ENCODE data around the gene ANO9. TPM values are rescaled to one million over a fixed set of nuclear protein-coding genes. Genes with fewer than 3 reads are reported as not detected.

ANO9 gene
- total RNA-seq, 4 donors from 2014 or later, result 0.11 to 0.42 (median 0.32) TPM; not detected in 1

DNA sequence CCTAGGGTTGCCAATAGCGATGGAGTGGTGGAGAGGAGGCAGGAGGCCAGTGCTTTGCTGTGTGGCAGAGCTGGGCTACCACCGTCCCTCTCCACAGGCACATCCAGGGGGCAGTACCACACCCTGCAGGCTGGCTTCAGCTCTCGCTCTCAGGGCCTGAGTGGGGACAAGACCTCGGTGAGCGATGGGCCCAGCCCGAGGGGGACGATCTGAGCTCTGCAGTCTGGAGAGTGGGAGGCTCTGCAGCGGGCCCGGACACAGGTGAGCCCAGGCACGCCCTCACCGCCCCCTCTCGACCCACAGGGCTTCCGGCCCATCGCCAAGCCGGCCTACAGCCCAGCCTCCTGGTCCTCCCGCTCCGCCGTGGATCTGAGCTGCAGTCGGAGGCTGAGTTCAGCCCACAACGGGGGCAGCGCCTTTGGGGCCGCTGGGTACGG lies 45.3 kb downstream of the ANO9 start:
- Histone ChIP-seq H3K4me1 (peaks cover 10 to 26% (median 18%) of the 10 kb centered on the region in 4 donors), H3K36me3 (no peaks in the 10 kb centered on the region), H3K27me3 (peaks cover 0 to 65% (median 10%) of the 10 kb centered on the region in 4 donors), H3K27ac (replicated peaks in 1 of 4) (no peak overlapping the region), H3K9me3 (no peaks in the 10 kb centered on the region), H3K4me3 (peak overlapping the region; percentile 45 to 61 (median 50))
- no peak for DNase-seq (ENCODE audit: extremely low spot score)
- TF ChIP-seq CTCF (IDR thresholded peaks at IDR 0.05), result no peak
- TF ChIP-seq POLR2A (IDR thresholded peaks at IDR 0.05; ENCODE audit: low read depth), result no peak
- TF ChIP-seq POLR2AphosphoS5 (IDR thresholded peaks at IDR 0.05), result no peak
- no peak for TF ChIP-seq EP300 (IDR thresholded peaks at IDR 0.05)
- intact Hi-C loops (cut with DNase I), result no loop called here
- WGBS, result no CpG with 5 or more reads among the region's 23 CpGs

- TF ChIP-seq CTCF (IDR thresholded peaks at IDR 0.05) (no peak), EP300 (IDR thresholded peaks at IDR 0.05) (no peak), POLR2A (IDR thresholded peaks at IDR 0.05; ENCODE audit: low read depth) (no peak), POLR2AphosphoS5 (IDR thresholded peaks at IDR 0.05) (no peak)
- H3K27me3 ChIP-seq, result peaks cover 0 to 72% (median 10%) of the 10 kb centered on the region in 4 donors
- peaks cover 10 to 26% (median 18%) of the 10 kb centered on the region in 4 donors for H3K4me1 ChIP-seq
- no peak overlapping the region for H3K4me3 ChIP-seq
- no peaks in the 10 kb centered on the region for H3K9me3 ChIP-seq
- intact Hi-C loops (cut with DNase I), result no loop called here
- 77% methylated on average over 11 of the region's 11 CpGs for WGBS
- no peaks in the 10 kb centered on the region for H3K36me3 ChIP-seq
- H3K27ac ChIP-seq (replicated peaks in 1 of 4), result no peak overlapping the region
- DNase-seq (ENCODE audit: extremely low spot score), result no peak
These were observed 45.9 kb downstream of the ANO9 start for GRCh38 chr11:395866-396265.

DNA sequence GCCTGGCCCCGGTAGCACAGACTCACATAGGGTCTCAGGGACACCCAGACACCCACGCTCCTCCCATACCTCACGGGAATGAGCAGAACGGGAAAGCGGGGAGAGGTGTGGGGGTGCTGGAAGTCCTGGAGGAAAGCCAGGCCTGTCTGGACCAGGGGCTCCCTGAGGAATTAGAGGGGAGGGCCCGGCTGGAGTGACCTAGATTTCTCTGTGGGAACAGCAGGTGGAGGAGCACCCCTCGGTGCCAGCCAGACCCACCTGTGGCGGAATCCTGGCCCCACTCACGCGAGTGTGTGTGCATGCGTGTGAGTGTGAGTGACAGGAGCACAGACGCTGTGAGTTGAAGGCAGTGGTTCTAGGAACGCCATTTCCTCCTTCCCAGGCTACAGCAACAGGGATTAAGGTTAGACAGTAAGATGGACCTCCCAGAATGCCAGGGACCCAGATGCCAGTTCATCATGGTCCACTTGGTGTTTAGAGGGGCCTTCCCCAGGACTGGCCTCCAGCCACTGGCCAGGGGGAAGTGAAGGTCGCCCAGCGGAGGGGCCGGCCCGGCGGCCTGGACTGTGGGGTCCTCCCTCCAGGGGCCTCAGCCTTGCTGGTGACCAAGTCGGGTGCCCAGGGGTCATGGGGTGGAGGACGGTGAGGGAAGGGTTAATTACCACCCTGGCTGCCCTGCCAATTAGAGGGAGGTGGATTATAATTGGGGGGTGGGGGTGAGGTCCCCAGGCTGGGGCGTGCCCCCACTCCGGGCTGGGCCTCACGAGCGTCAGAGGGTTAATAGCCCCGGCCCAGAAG lies 46.8 kb downstream of the ANO9 start:
- WGBS, result 80% methylated on average over 21 of the region's 25 CpGs
- Histone ChIP-seq H3K27ac (replicated peaks in 1 of 4) (no peak overlapping the region), H3K27me3 (peaks cover 0 to 66% (median 8%) of the 10 kb centered on the region in 4 donors), H3K4me3 (no peak overlapping the region), H3K4me1 (peaks cover 10 to 21% (median 15%) of the 10 kb centered on the region in 4 donors), H3K9me3 (no peaks in the 10 kb centered on the region), H3K36me3 (no peaks in the 10 kb centered on the region)
- intact Hi-C loops (cut with DNase I), result no loop called here
- DNase-seq (ENCODE audit: extremely low spot score), result no peak
- TF ChIP-seq POLR2A (IDR thresholded peaks at IDR 0.05; ENCODE audit: low read depth) (no peak), EP300 (IDR thresholded peaks at IDR 0.05) (no peak), POLR2AphosphoS5 (IDR thresholded peaks at IDR 0.05) (no peak), CTCF (IDR thresholded peaks at IDR 0.05) (no peak)

DNA sequence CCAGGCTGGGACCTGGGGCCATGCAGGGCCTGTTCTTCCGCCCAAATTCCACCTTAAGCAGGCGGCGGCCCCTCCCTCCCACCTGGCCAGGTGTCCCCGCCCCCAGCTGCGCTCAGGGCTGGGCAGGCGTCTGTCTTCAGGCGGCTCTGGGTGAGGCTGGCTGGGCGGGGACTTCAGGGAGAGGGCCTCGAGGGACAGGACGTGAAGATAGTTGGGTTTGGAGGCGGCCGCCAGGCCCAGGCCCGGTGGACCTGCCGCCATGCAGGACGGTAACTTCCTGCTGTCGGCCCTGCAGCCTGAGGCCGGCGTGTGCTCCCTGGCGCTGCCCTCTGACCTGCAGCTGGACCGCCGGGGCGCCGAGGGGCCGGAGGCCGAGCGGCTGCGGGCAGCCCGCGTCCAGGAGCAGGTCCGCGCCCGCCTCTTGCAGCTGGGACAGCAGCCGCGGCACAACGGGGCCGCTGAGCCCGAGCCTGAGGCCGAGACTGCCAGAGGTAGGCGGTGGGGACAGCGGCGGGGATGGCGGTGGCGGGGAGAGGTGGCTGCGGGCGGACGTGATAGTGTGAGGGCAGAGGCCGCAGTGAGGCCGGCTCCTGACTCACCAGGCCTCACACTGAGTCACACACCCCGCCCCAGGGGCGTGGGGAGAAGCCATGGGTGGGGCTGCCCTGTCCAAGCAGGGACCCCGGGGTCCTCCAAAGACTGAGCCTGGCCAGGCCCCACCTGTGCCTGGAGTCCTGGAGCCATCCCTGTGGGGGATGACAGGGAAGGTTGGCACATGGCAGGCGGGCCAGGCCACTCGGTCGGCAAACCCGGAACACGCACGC lies 47.6 kb downstream of the ANO9 start, which contains the start of gene PKP3:
TSS of gene PKP3 (plus strand) at position 176 of the 824 bp plus-strand sequence. CDS start at position 260, 84 bp downstream.
- H3K4me1 ChIP-seq, result peaks cover 10 to 16% (median 14%) of the 10 kb centered on the region in 4 donors
- intact Hi-C loops (cut with DNase I), result no loop called here
- 82% methylated on average over 17 of the region's 57 CpGs for WGBS
- H3K9me3 ChIP-seq, result no peaks in the 10 kb centered on the region
- DNase-seq (ENCODE audit: extremely low spot score), result no peak
- H3K27me3 ChIP-seq, result peaks cover 0 to 58% (median 5%) of the 10 kb centered on the region in 4 donors
- H3K27ac ChIP-seq (replicated peaks in 1 of 4), result no peak within 1 kb of the TSS
- H3K36me3 ChIP-seq, result no peaks in the 10 kb centered on the region
- H3K4me3 ChIP-seq, result peak within 1 kb of the TSS in 1 of 4 donors; percentile 20
- no peak for TF ChIP-seq POLR2AphosphoS5 (IDR thresholded peaks at IDR 0.05)
- no peak for TF ChIP-seq EP300 (IDR thresholded peaks at IDR 0.05)
- no peak for TF ChIP-seq POLR2A (IDR thresholded peaks at IDR 0.05; ENCODE audit: low read depth)
- no peak for TF ChIP-seq CTCF (IDR thresholded peaks at IDR 0.05)

All from esophagus muscularis mucosa (tissue), 4 donors.